ENCODE results near the gene SLC25A6.
"Not testable (repeated sequence)": the region's sequence is repeated elsewhere in the genome, so short reads cannot be mapped to it uniquely, and the experiment has no call there.

Gene SLC25A6

DNA sequence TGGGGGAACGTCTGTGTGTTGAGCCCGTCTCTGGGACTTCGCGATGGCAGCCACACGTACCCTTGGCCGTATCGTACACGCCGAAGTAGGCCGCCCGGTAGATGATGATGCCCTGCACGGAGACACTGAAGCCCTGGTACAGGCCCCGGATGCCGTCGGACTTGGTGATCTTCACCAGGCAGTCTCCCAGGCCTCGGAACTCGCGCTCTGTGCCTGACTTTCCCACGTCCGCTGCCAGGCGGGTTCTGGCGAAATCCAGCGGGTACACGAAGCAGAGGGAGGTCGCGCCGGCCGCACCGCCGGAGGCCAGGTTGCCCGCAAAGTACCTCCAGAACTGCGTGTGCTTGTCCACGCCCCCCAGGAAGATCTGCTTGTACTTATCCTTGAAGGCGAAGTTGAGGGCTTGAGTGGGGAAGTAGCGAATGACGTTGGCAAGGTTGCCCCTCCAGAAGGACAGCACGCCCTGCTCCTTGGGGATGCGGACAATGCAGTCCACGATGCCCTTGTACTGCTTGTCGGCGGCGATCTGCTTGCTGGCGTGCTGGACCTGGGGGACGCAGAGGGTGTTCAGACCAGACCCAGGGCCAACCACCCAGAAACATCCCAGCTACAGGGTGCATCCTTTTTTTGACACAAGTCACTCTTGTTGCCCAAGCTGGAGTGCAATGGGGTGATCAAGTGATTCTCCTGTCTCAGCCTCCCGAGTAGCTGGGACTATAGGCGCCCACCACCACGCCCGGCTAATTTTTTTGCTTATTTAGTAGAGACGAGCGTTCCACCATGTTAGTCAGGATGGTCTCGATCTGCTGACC, 2.5 kb downstream of the SLC25A6 start:
- no peak for DNase-seq

GRCh38 chrX:1388651-1389050, 3.3 kb downstream of the SLC25A6 start:
- no peak for DNase-seq

- no peak for DNase-seq
Measured at GRCh38 chrX:1387141-1387776, 4.7 kb downstream of the SLC25A6 start.

GRCh38 chrX:1386338-1387127, 5.4 kb downstream of the SLC25A6 start:
- DNase-seq: no peak

DNA sequence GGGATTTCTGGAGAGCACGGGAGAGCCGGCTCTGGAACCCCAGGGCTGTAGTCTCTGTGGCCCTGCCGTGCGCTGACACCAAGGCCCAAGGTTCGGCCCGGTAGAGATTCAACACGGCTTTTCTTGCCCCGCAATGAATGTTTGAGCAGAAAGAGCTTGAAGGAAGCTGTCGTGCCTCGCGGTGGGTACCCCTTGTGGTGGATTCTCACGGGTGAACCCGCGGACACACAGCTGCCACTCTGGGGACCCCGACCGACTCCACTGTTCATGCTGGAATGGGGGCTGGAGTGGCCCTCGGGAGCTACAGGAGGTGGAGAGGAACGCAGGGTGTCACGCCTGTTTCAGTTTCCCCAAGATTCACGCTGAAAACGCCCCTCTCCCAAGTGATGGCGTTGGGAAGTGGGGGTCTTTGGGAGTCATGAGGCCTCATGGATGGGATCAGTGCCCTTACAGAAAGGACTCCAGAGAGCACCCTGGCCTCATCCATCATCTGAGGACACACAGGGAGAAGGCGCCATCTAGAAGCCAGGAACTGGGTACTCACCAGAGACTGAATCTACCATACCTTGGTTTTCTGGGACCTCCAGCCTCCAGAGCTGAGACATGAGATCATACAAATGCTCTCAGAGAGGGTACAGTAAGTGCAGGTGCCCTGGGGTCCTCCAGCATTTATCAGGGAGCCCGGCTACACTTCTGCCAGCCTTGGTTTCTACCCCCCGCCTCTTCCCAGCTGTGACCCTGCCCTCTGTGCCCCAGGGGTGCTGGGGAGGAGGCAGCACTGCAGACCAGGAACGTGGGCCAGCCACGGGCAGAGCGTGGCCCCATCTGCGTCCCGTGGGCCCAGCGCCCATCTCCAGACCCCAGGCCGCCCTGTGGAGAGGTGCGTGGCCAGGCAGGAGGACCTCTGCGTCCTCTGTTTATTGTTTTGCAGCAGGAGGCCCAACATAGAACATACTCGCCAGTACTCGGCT, 6.4 kb downstream of the SLC25A6 start:
- DNase-seq: no peak

DNA sequence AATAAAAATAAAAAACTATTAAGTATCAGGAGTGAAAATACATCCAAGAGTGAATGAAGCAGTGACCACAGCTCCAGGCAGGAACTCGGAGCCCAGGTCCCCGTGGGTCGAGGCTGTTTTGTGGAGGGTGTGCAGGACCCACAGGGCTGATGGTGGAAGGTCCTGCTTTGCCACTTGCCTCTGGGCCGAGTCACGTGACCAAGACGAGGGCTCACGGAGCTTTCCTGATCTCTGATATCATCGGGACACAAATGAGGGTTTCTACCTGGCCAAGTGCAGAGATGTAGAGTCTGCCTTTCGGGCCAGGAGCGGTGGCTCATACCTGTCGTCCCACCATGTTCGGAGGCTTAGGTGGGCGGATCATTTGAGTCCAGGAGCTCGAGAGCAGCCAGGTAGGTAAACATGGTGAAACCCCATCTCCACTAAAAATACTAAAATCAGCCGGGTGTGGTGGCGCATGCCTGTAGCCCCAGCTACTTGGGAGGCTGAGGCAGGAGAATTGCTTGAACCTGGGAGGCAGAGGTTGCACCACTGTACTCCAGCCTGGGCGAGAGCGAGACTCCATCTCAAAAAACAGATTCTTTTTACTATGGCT, 7.2 kb downstream of the SLC25A6 start:
- no peak for DNase-seq

- DNase-seq: no peak
Measured at GRCh38 chrX:1380672-1381233, 11.2 kb downstream of the SLC25A6 start.

- no peak for DNase-seq
Measured at GRCh38 chrX:1378306-1378759, 13.6 kb downstream of the SLC25A6 start.

- DNase-seq: no peak
Measured at GRCh38 chrX:1368385-1368698, 23.6 kb downstream of the SLC25A6 start.

- DNase-seq: not testable (repeated sequence)
Measured at GRCh38 chrX:1366363-1366762, 25.6 kb downstream of the SLC25A6 start.

DNA sequence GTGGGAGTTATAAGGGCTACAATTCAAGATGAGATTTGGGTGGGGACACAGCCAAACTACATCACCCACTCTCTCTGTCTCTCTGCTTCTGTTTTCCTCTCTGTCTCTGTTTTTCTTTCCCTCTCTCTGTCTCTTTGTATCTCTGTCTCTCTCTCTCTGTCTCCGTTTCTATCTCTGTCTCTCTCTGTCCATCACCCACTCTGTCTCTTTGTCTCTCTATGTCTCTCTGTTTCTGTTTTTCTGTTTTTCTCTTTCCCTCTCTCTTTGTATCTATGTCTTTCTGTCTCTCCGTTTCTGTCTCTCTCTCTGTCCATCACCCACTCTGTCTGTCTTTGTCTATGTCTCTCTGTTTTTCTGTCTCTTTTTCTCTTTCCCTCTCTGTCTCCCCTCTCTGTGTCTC, 30.0 kb downstream of the SLC25A6 start:
- no peak for DNase-seq

GRCh38 chrX:1361275-1361674, 30.6 kb downstream of the SLC25A6 start:
- no peak for DNase-seq

GRCh38 chrX:1360171-1360570, 31.7 kb downstream of the SLC25A6 start:
- no peak for DNase-seq

- no peak for DNase-seq
Measured at GRCh38 chrX:1359477-1359873, 32.4 kb downstream of the SLC25A6 start.

GRCh38 chrX:1358793-1359476, 33.0 kb downstream of the SLC25A6 start:
- no peak for DNase-seq

GRCh38 chrX:1357993-1358392, 33.9 kb downstream of the SLC25A6 start:
- no peak for DNase-seq

- DNase-seq: no peak
Measured at GRCh38 chrX:1355131-1356046, 36.5 kb downstream of the SLC25A6 start.

DNA sequence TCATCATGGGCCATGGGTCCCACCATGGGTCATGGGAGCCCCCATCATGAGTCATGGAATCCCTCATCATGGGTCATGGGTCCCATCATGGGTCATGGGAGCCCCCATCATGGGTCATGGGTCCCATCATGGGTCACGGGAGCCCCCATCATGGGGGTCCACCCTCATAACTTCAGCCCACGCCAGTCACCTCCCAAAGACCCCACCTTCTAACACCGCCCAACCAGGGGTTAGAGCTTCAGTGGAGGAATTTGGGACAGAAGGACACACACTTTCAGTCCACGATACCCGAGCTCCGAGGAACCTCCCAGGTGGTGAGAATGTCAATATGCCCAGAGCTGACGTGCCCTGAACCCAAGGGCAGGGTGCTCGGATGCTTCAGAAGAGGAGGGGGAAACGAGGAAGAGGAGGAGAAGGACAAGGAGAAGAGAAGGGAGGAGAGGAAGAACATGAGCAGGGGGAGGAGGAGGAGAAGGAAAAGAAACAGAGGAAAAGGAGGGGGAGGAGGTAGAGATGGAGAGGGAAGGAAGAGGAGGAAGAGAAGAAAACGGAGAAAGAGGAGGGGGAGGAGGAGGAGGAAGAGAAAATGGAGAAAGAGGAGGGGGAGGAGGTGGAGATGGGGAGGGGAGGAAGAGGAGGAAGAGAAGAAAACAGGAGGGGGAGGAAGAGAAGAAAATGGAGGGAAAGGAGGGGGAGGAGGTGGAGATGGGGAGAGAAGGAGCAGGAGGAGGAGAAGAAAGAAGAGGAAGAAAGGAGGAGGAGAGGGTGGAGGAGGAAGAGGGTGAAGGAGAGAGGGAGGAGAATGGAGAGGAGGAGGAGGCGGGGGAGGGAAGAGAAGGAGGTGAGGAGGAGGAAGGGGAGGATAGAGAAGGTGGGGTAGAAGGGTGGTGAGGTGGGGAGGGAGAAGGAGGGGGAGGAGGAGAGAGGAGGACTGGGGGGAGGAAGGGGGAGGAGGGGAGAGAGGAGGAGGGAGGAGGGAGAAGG, 37.6 kb downstream of the SLC25A6 start:
- DNase-seq: no peak

Measured in hippocampal formation (tissue), 2 donors.